ENCODE measurements around the gene IFT74.

IFT74 gene

DNA sequence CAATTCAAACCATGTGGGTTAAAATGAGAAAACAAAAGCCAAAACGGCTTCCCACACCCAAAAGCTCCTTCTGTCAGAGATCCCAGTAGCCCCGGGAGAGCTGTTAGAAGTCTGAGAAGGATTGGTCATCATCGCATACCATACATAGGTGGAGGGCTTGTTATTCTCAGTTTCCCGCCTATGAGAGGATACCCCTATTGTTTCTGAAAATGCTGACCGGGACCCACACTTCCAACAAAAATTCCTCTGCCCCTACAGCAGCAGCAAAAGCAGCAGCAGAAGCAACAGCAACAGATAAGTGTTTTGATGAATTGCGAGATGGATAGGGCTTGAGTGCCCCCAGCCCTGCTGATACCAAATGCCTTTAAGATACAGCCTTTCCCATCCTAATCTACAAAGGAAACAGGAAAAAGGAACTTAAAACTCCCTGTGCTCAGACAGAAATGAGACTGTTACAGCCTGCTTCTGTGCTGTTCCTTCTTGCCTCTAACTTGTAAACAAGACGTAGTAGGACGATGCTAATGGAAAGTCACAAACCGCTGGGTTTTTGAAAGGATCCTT, 152.8 kb downstream of the IFT74 start, which contains the start of gene TEK:
Gene TEK (plus strand): TSS at position 245 of the 561 bp plus-strand sequence. CDS start 366 bp downstream, outside the sequence.
- TF ChIP-seq, protein P1, sequence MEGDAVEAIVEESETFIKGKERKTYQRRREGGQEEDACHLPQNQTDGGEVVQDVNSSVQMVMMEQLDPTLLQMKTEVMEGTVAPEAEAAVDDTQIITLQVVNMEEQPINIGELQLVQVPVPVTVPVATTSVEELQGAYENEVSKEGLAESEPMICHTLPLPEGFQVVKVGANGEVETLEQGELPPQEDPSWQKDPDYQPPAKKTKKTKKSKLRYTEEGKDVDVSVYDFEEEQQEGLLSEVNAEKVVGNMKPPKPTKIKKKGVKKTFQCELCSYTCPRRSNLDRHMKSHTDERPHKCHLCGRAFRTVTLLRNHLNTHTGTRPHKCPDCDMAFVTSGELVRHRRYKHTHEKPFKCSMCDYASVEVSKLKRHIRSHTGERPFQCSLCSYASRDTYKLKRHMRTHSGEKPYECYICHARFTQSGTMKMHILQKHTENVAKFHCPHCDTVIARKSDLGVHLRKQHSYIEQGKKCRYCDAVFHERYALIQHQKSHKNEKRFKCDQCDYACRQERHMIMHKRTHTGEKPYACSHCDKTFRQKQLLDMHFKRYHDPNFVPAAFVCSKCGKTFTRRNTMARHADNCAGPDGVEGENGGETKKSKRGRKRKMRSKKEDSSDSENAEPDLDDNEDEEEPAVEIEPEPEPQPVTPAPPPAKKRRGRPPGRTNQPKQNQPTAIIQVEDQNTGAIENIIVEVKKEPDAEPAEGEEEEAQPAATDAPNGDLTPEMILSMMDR (IDR thresholded peaks at IDR 0.05; ENCODE audit: poor library complexity, severe bottlenecking), result no peak
- Histone ChIP-seq H3K4me3 (ENCODE audit: severe bottlenecking) (no peak within 1 kb of the TSS), H3K27ac (ENCODE audit: poor library complexity, severe bottlenecking) (no peak within 1 kb of the TSS), H3K27me3 (ENCODE audit: insufficient read depth, poor library complexity, severe bottlenecking) (no peaks in the 10 kb centered on the region), H3K4me1 (ENCODE audit: insufficient read depth, poor library complexity, severe bottlenecking) (no peaks in the 10 kb centered on the region), H3K9me3 (ENCODE audit: severe bottlenecking) (no peaks in the 10 kb centered on the region), H3K36me3 (ENCODE audit: low read depth) (no peaks in the 10 kb centered on the region)
- DNase-seq (ENCODE audit: low spot score), result no peak
- no peak for ATAC-seq (ENCODE audit: low read depth)

DNA sequence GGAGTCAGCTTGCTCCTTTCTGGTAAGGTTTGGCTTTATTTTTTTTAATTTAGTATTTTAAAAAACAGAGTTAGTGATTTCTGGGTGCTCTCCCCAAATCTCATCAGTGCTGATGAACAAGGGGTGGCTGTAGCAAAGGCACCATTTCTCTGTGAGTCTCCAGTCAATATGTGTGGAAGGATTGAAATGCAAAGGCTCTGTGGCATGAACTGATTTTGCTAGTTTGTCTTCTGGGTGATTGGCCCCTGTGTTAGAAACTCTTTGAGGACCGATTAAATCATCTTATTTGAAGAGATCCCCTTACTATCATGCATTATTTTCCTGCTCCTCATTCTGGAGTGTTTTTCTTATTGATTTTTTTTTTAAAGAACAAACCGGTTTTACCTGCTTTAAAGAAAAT, 153.4 kb downstream of the IFT74 start:
- Histone ChIP-seq H3K4me3 (ENCODE audit: severe bottlenecking) (no peak overlapping the region), H3K4me1 (ENCODE audit: insufficient read depth, poor library complexity, severe bottlenecking) (no peaks in the 10 kb centered on the region), H3K27ac (ENCODE audit: poor library complexity, severe bottlenecking) (no peak overlapping the region), H3K9me3 (ENCODE audit: severe bottlenecking) (no peaks in the 10 kb centered on the region), H3K36me3 (ENCODE audit: low read depth) (no peaks in the 10 kb centered on the region), H3K27me3 (ENCODE audit: insufficient read depth, poor library complexity, severe bottlenecking) (no peaks in the 10 kb centered on the region)
- TF ChIP-seq, protein P1 (IDR thresholded peaks at IDR 0.05; ENCODE audit: poor library complexity, severe bottlenecking), result no peak
- ATAC-seq (ENCODE audit: low read depth), result no peak
- DNase-seq (ENCODE audit: low spot score), result no peak

DNA sequence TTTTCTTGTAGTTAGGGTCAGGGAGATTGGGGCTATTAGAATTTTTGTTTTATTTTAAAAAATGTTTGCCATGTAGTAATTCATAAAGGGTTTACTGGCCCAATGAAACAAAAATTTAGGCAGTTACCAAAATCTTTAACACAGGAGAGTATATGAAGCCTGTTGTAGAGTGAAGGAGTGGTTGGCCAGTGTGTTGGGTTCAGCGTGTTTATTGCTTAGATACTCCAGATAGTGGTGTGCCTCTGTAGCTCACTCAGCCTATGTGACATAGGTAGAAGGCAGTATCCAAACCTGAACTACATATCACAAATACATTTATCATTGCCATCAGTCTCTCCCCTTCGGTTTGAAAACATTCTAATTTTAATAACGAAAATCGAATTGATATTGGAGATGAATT, 154.0 kb downstream of the IFT74 start:
- H3K27me3 ChIP-seq (ENCODE audit: insufficient read depth, poor library complexity, severe bottlenecking), result no peaks in the 10 kb centered on the region
- ATAC-seq (ENCODE audit: low read depth) (no peak), DNase-seq (ENCODE audit: low spot score) (no peak)
- H3K36me3 ChIP-seq (ENCODE audit: low read depth), result no peaks in the 10 kb centered on the region
- H3K4me1 ChIP-seq (ENCODE audit: insufficient read depth, poor library complexity, severe bottlenecking), result no peaks in the 10 kb centered on the region
- TF ChIP-seq, protein P1 (IDR thresholded peaks at IDR 0.05; ENCODE audit: poor library complexity, severe bottlenecking), result no peak
- H3K4me3 ChIP-seq (ENCODE audit: severe bottlenecking), result no peak overlapping the region
- no peaks in the 10 kb centered on the region for H3K9me3 ChIP-seq (ENCODE audit: severe bottlenecking)
- no peak overlapping the region for H3K27ac ChIP-seq (ENCODE audit: poor library complexity, severe bottlenecking)

DNA sequence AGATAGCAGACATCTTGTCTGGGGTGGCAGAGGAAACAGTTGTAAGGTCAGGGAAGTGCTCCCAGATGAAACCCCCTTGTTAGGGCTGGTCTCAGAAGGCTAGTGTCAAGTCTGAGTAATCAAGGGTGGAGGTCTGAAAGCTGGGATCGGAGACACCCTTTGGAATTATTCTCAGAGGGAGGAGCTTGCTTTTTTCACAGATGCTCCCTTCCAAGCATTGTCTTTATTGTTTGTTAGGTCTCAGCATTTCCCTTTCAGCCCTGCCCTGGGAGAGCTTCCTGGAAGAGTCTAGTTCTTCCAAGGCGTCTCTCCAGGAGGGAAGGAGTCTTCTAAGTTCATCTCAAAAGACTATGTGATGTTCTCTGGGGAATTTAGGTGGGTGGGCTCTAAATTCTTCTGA, 156.0 kb downstream of the IFT74 start:
- DNase-seq (ENCODE audit: low spot score), result no peak
- no peaks in the 10 kb centered on the region for H3K36me3 ChIP-seq (ENCODE audit: low read depth)
- TF ChIP-seq, protein P1 (IDR thresholded peaks at IDR 0.05; ENCODE audit: poor library complexity, severe bottlenecking), result no peak
- H3K4me1 ChIP-seq (ENCODE audit: insufficient read depth, poor library complexity, severe bottlenecking), result peaks cover 1% of the 10 kb centered on the region
- H3K27ac ChIP-seq (ENCODE audit: poor library complexity, severe bottlenecking), result no peak overlapping the region
- H3K27me3 ChIP-seq (ENCODE audit: insufficient read depth, poor library complexity, severe bottlenecking), result no peaks in the 10 kb centered on the region
- H3K4me3 ChIP-seq (ENCODE audit: severe bottlenecking), result no peak overlapping the region
- ATAC-seq (ENCODE audit: low read depth), result no peak
- H3K9me3 ChIP-seq (ENCODE audit: severe bottlenecking), result no peaks in the 10 kb centered on the region

Measured in RWPE2 (cell line).